IMR-90 (cell line): ENCODE data around the gene SSR1. TPM values are rescaled to one million over a fixed set of nuclear protein-coding genes. Genes with fewer than 3 reads are reported as not detected.

Experiments
- CTCF ChIP-seq: conservative IDR thresholded peaks from 2 replicates; pipeline ENCODE4 v1.5.1; 2012; ENCODE audit warnings: mild to moderate bottlenecking, low read depth, low read length, improper control_type of control experiment
- NFE2L2 ChIP-seq: fragments of 150-350 bp; IDR thresholded peaks from 2 replicates; pipeline ENCODE4 v1.6.1; 2016; ENCODE audit warnings: low read depth, mild to moderate bottlenecking, low read length
- polyA plus RNA-seq, 3 experiments: library from polyadenylated mRNA; depleted of rRNA; stranded (reverse); fragments of >200 nt; gene quantifications; 2 replicates each; pipeline ENCODE4 v1.2.3, GENCODE V29; 2012; ENCODE audit warnings: low replicate concordance in 1 of 3
- total RNA-seq: library from RNA; depleted of rRNA; stranded (reverse); fragments of >200 nt; gene quantifications from 2 replicates; pipeline ENCODE4 v1.2.3, GENCODE V29; 2012

SSR1 gene
- total and polyA plus RNA-seq, 2 of the 4 experiments (the other 2 are of a cell fraction) = 110 to 120 TPM

- no peak for TF ChIP-seq CTCF
- no peak for TF ChIP-seq NFE2L2
Measured at GRCh38 chr6:7261032-7261841, 51.8 kb downstream of the SSR1 start (continued).
